HFFc6 (cell line): ENCODE data around the gene ASPG. TPM values are rescaled to one million over a fixed set of nuclear protein-coding genes. Genes with fewer than 3 reads are reported as not detected.

ENCODE experiments used
- DNase-seq: peaks from one replicate; pipeline ENCODE4 v3.0.0-alpha.2; 2018
- H3K27ac Mint-ChIP-seq: 2 replicates; pipeline ENCODE4 v1.8.0; 2020; ENCODE audit warnings: mild to moderate bottlenecking, mixed read lengths
- H3K27me3 Mint-ChIP-seq: 2 replicates; pipeline ENCODE4 v1.8.0; 2021; ENCODE audit warnings: mild to moderate bottlenecking, moderate library complexity, mixed read lengths; ENCODE audit not compliant: insufficient read depth
- H3K36me3 Mint-ChIP-seq: 2 replicates; pipeline ENCODE4 v1.8.0; 2021; ENCODE audit warnings: low read depth, mixed read lengths
- H3K4me1 Mint-ChIP-seq: 2 replicates; pipeline ENCODE4 v1.8.0; 2020; ENCODE audit warnings: low read depth, mixed read lengths
- H3K4me3 Mint-ChIP-seq: 2 replicates; pipeline ENCODE4 v1.8.0; 2020; ENCODE audit warnings: mild to moderate bottlenecking, moderate library complexity, mixed read lengths
- H3K9me3 Mint-ChIP-seq: 2 replicates; pipeline ENCODE4 v1.8.0; 2020; ENCODE audit warnings: mild to moderate bottlenecking, mixed read lengths
- total RNA-seq, 6 experiments: library from RNA; stranded (reverse); fragmentation: NEBNext Ultra II Directional; extraction: Animal tissue kit (Norgen Biotek cat#: 25700); gene quantifications; 2 replicates in 1 of 6; 3 replicates in 5 of 6; pipeline ENCODE4 v1.2.3, GENCODE V29; 2021
- TF ChIP-seq, protein P1 (sequence below): fragments of 200-600 bp; sonication (generic); IDR thresholded peaks from 2 replicates; pipeline ENCODE4 v1.5.0; 2021; ENCODE audit warnings: antibody characterized with exemption, mild to moderate bottlenecking

The ASPG gene
- total RNA-seq, 6 experiments from 2014 or later: not detected

- peaks cover 4% of the 10 kb centered on the region for H3K27me3 Mint-ChIP-seq
- no peak for DNase-seq
- H3K36me3 Mint-ChIP-seq: no peaks in the 10 kb centered on the region
- H3K4me1 Mint-ChIP-seq: no peaks in the 10 kb centered on the region
- H3K9me3 Mint-ChIP-seq: no peaks in the 10 kb centered on the region
- no peak overlapping the region for H3K27ac Mint-ChIP-seq
- no peak overlapping the region for H3K4me3 Mint-ChIP-seq
- TF ChIP-seq, protein P1, sequence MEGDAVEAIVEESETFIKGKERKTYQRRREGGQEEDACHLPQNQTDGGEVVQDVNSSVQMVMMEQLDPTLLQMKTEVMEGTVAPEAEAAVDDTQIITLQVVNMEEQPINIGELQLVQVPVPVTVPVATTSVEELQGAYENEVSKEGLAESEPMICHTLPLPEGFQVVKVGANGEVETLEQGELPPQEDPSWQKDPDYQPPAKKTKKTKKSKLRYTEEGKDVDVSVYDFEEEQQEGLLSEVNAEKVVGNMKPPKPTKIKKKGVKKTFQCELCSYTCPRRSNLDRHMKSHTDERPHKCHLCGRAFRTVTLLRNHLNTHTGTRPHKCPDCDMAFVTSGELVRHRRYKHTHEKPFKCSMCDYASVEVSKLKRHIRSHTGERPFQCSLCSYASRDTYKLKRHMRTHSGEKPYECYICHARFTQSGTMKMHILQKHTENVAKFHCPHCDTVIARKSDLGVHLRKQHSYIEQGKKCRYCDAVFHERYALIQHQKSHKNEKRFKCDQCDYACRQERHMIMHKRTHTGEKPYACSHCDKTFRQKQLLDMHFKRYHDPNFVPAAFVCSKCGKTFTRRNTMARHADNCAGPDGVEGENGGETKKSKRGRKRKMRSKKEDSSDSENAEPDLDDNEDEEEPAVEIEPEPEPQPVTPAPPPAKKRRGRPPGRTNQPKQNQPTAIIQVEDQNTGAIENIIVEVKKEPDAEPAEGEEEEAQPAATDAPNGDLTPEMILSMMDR: no peak
These were observed 27.4 kb downstream of the ASPG start for GRCh38 chr14:104112609-104113571.

- no peak for DNase-seq
- Mint-ChIP-seq H3K27me3 (peaks cover 9% of the 10 kb centered on the region), H3K27ac (no peak overlapping the region), H3K9me3 (no peaks in the 10 kb centered on the region), H3K36me3 (no peaks in the 10 kb centered on the region), H3K4me3 (no peak overlapping the region), H3K4me1 (no peaks in the 10 kb centered on the region)
- TF ChIP-seq, protein P1: no peak
These were observed 28.3 kb downstream of the ASPG start for GRCh38 chr14:104113631-104114420.

DNA sequence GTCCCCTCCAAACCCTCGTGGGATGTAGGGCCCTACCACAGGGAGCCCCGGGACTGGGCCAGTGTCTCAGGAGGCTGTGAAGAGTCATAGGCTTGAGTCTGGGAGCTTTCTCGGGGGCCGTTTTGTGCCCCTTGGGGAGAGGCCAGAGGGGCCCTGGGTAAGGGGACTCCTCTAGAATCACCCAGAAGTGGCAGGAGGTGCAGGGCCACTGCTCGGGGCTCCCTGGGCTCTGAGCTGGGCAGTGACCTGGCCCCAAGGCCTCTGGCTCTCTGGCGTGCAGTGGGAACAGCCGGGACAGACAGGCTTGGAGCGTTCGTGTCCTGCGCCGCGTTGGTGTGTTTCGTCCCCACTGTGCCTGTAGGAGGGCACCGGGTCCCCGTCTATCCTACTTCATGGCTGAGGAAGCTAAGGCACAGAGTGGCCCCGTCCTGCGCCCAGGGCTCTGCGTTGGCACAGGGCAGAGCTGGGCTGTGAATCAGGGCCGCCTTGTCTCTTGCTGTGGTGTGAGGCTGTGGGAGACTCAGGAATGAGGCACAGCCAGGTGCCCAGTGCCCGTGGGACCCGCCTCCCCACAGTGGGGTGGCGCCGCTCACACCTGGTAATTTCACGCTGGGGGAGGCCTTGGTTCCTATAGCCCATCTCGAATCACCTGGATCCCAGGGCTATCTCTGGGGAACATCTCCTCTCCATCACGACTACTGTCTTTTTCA lies 29.1 kb downstream of the ASPG start:
- H3K27me3 Mint-ChIP-seq: peaks cover 9% of the 10 kb centered on the region; the same call in 1 of the 2 replicates
- no peaks in the 10 kb centered on the region for H3K9me3 Mint-ChIP-seq
- H3K36me3 Mint-ChIP-seq: no peaks in the 10 kb centered on the region
- H3K27ac Mint-ChIP-seq: no peak overlapping the region
- no peaks in the 10 kb centered on the region for H3K4me1 Mint-ChIP-seq
- no peak overlapping the region for H3K4me3 Mint-ChIP-seq
- TF ChIP-seq, protein P1: no peak
- no peak for DNase-seq

GRCh38 chr14:104115131-104115600 lies 29.7 kb downstream of the ASPG start:
- Mint-ChIP-seq H3K27me3 (peaks cover 9% of the 10 kb centered on the region; the same call in 1 of the 2 replicates), H3K9me3 (no peaks in the 10 kb centered on the region), H3K4me1 (no peaks in the 10 kb centered on the region), H3K4me3 (no peak overlapping the region), H3K36me3 (no peaks in the 10 kb centered on the region), H3K27ac (no peak overlapping the region)
- TF ChIP-seq, protein P1: no peak
- DNase-seq: no peak

DNA sequence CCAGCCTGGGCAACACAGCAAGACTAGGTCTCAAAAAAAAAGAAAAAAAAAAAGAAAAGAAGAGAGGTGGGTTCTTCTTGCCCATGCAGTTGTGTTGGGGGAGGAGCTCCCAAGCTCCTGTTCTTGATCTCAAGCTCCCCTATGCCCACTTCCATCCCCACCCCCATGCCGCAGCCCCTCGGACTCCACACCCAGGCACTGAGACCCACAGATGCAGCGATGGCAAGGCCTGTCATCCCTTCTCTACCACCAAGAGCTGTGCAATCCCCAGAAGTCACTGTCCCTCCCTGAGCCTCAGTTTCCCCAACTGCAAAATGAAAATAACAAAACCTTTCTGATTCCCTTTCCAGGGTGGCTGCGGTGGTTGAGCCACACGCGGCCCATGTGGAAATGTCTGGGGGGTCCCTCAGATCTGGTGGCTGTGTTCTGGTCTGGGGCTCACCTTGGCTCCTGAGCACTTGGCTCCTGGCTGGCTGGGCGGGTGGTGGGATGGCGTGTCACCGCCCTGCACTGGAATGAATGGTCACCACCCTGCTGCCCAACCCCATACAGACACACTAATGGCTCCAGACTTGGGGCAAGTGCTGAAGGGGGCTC lies 30.3 kb downstream of the ASPG start:
- Mint-ChIP-seq H3K4me3 (no peak overlapping the region), H3K4me1 (no peaks in the 10 kb centered on the region), H3K36me3 (no peaks in the 10 kb centered on the region), H3K27ac (no peak overlapping the region), H3K27me3 (peaks cover 9% of the 10 kb centered on the region; the same call in 1 of the 2 replicates), H3K9me3 (no peaks in the 10 kb centered on the region)
- TF ChIP-seq, protein P1: no peak
- DNase-seq: no peak
